GM21526 (cell line): ENCODE data around the gene CAB39L.
"Not testable (repeated sequence)": the region's sequence is repeated elsewhere in the genome, so short reads cannot be mapped to it uniquely, and the experiment has no call there.

Experiments used
- ATAC-seq: cut with Tn5 transposase; IDR thresholded peaks from one replicate; pipeline ENCODE4 v1.9.1; 2021; ENCODE audit warnings: moderate library complexity; ENCODE audit not compliant: unreplicated experiment, low FRiP score

CAB39L gene

DNA sequence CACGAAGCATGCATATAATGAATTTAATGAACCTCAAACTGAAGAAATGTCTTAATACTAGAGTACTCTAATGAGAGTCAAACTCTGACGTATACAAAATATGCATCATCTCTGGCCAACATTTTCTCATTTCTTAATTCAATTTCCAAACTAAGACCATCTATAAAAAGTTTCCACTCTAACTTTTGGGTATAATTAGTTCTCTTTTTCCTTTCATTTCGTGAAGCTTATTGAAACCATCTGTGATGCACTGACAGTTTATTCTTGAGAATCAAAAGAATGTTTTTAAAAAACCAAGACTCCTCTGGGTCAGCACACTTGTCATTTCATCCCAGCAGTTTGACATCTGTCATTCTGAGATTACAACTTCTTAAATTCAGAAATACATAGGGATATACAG is 90.0 kb downstream of the CAB39L start:
- no peak for ATAC-seq

- no peak for ATAC-seq
Observed at GRCh38 chr13:49351871-49352270, 92.0 kb downstream of the CAB39L start.

DNA sequence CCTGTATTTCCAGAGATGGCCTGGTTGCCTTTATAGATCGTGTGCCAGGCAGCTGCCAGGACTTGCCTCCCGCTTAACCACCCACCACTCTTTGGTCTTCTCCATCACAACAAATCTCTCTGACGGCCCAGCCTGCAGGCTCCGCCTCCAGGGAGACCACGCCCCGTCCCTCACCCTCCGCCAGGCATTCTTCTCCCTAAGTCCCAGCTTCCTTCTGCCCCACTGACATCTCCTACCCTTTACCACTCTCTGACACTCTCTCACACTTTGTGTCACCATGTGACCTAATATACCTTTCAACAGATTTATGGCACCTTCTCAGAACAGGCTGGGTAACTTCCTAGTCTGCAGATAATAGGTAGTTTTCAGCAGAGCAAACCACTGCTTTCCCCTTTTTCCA is 95.1 kb downstream of the CAB39L start:
- ATAC-seq, result no peak

- ATAC-seq, result no peak
Observed at GRCh38 chr13:49347650-49348385, 96.0 kb downstream of the CAB39L start.

DNA sequence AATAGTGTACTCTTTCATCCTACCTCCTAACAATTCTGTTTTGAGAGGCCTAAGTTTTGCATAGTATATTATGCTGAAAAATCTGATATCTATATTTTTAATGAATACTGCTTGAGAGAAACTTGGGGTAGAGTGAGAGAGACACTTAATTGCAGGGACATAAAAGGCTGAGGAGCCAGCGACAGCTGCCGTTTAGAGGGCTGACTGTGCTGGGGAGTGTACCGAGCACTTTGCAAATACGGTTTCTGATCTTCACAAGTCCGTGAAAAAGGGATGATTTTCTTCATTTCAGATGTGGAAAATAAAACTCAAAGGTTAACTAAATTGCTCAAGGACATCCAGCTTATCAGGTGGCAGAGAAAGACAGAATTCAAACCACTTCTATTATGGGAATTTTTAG is 97.4 kb downstream of the CAB39L start:
- ATAC-seq, result no peak

DNA sequence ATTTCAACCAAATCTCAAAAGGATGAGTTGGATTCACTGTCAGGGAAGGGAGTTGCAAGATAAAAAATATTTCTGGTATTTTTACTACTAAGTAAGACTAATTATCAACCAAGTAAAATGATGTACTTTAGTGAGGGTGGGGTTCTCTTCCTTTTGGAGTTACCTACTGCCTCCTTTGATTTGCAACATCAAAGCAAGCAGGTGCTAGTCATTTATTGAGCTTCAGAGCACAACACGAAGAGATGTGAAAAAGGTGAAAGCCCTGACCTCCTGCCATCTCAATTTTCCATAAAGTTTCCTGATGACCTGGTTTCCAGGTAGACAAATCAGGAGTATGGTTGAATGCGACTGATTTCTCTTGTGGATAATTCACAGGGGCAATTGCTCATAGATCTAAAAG is 100.1 kb downstream of the CAB39L start:
- no peak for ATAC-seq

DNA sequence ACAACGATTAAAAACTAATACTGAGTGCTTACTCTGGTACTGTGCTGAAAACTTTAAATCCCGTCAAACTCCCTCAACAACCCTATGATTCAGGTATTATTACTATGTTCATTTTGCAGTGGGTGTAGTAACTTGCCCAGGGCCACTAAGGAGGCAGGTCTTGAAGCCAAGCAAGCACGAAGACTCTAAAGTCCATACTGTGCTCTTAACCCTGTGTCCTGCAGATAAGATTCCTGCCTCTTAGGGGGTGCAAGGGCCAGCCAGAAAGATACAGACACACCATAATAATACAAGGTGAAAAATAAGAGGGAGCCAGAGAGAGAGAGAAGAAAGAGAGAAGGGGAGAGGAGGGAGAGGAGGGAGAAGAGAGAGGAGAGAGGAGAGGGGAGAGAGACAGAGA is 100.6 kb downstream of the CAB39L start:
- no peak for ATAC-seq

- ATAC-seq, result no peak
Observed at GRCh38 chr13:49342454-49342853, 101.4 kb downstream of the CAB39L start.

- ATAC-seq, result no peak
Observed at GRCh38 chr13:49341941-49342340, 101.9 kb downstream of the CAB39L start.

DNA sequence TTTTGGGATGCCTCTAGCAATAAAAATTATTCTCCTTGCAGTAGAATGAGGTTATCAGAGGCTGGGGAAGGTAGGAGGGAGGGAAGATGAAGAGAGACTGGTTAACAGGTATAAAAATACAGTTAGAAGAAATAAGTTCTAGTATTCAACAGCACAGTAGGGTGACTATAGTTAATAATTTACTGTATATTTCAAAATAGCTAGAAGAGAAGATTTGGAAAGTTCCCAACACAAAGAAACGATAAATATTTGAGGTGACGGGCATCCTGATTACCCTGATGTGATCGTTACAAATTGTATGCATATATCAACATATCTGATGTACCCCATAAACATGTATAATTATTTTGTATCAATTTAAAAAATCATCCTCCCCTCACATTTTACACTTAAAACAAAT is 102.3 kb downstream of the CAB39L start:
- ATAC-seq, result no peak

GRCh38 chr13:49340161-49340560 is 103.7 kb downstream of the CAB39L start:
- ATAC-seq, result no peak

DNA sequence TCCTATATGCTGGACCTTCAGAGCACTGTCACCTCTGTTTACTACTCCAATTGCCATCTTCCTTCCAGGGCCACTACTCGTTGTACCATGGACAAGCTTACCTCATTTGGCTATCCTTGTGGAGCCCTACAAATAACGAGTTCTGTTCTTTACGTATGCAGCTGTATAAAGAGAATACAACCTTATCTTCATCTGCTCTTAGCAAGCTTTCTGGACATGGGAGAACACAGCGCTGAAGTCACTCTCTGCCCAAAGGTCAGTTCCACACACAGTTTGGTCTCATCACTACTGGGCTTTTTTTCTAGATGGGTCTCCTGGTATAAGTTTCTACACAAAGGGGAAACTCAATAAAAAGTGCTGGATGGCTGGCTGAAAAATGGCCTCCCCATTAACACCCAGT is 107.2 kb downstream of the CAB39L start:
- ATAC-seq, result no peak

DNA sequence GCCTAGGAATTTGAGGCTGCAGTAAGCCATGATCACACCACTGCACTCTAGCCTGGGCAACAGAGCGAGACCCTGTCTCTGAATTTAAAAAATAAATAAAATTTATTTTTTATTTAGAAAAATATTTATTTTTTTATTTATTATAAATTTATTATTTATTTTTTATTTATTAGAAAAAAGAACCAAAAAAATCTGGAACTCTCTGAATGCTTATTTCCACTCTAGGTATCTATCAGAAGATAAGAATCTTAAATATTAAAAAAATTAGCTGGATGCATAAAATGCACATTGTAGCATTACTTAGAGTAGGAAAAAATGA is 113.4 kb downstream of the CAB39L start:
- no peak for ATAC-seq

DNA sequence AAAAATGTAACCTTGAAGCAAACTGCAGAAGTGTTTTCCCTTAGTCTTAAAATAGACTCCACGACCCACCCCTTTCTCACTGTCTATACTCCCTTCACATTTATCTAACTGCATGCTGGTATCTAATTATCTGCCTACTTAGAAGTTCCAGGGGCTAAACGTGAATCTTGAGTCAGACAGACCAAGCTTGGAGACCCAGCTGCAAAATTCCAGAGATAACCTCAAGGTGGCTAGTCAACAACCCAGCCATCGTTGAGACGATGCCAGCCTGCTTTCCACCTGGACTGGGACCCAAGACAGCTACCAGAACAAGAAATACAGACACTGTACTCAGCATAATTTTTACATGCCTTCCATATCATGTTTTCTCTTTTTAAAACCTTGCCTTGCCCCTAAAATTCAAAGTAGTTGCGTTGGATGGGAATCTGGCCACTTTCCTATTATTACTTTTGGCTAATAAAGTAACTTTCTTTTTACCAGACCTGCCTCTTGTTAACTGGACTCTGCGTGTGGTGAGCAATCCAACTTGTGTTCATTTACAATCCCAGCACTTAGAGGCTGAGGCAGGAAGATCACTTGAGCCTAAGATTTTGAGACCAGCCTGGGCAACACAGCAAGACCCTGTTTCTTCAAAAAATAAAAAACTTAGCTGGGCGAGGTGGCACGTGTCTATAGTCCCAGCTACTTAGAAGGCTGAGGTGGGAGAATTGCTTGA is 113.9 kb downstream of the CAB39L start:
- no peak for ATAC-seq

GRCh38 chr13:49327145-49327544 is 116.7 kb downstream of the CAB39L start:
- ATAC-seq, result not testable (repeated sequence)

GRCh38 chr13:49326222-49326917 is 117.5 kb downstream of the CAB39L start:
- no peak for ATAC-seq

DNA sequence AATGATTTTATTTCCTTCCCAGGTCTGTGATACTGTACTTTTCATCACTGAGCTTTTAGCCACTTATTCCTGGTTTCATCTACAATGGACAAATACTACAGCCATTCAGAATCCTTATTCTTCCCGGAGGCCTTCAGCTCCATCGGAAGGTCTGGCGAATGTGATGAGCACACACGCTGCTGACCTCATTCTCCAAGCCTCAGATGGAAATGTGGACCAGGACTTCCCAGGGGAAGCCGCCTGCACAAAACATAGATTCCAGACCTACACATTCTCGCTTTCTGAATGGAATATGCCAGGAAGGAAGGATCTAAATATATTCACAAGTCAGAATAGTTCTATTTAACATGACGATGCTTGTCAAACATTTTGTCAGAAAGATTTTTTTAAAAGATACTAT is 120.5 kb downstream of the CAB39L start:
- ATAC-seq, result no peak

GRCh38 chr13:49322702-49323101 is 121.2 kb downstream of the CAB39L start:
- ATAC-seq, result no peak

DNA sequence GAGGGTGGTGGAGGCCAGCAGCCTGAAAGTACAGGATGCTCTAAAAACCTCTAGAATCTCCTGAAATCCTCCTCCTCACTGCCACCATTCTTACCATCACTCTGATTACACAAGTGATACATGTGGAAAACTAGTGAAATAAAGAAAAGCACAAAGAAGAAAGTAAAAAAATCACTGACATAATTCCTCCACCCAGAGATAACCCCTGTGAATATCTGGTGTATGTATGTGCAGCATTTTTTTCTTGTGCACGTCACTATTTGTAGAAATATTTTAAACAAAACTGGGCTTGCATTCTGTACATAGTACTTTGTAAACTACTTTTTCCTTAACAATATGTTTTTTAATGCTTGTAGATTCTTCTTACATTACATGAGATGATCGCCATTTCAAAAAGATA is 122.9 kb downstream of the CAB39L start:
- no peak for ATAC-seq

GRCh38 chr13:49319951-49320350 is 123.9 kb downstream of the CAB39L start:
- ATAC-seq, result no peak

DNA sequence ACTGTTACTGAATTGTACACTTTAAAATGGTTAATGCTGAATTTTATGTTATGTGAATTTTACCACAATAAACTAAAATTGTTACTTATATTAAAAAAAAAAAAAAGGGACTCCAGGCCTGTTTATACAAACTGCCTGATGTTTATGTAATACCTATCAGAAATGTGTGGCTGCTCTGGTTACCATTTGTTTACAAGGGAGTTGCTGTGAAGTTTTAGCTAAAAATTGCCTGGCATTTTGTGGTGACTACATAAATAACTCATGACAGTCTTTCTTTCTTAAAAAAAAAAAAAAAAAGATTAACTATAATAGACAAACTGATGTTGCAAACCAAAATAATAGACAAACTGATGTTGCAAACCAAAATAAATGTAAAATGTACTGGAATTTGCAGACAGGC is 124.3 kb downstream of the CAB39L start:
- ATAC-seq, result no peak
